Fibroblast of lung (primary cell): ENCODE results near the gene VGLL4. TPM values are rescaled to one million over a fixed set of nuclear protein-coding genes. Genes with fewer than 3 reads are reported as not detected.

ENCODE experiments used
- DNase-seq, 2 donors: peaks; one replicate each; pipeline versions ENCODE4 v3.0.0 to v3.0.0-alpha.2; 2010; ENCODE audit warnings: low read depth in 2 of 2
- H2AFZ ChIP-seq: 2 replicates; pipeline ENCODE4 v1.5.1; 2012; ENCODE audit warnings: low read length, control low read depth, inconsistent platforms
- H3K27ac ChIP-seq: 2 replicates; pipeline ENCODE4 v1.5.1; 2011; ENCODE audit warnings: low read length, control low read depth; ENCODE audit not compliant: insufficient read depth
- H3K27me3 ChIP-seq: 2 replicates; pipeline ENCODE4 v1.5.1; 2011; ENCODE audit warnings: mild to moderate bottlenecking, low read length; ENCODE audit not compliant: control insufficient read depth, insufficient read depth
- H3K36me3 ChIP-seq: 2 replicates; pipeline ENCODE4 v1.5.1; 2011; ENCODE audit warnings: low read length; ENCODE audit not compliant: control insufficient read depth, insufficient read depth
- H3K4me1 ChIP-seq: 2 replicates; pipeline ENCODE4 v1.5.1; 2011; ENCODE audit warnings: low read length; ENCODE audit not compliant: control insufficient read depth, insufficient read depth; ENCODE audit errors: extremely low read depth
- H3K4me2 ChIP-seq: 2 replicates; pipeline ENCODE4 v1.5.1; 2011; ENCODE audit warnings: low read length, control low read depth; ENCODE audit not compliant: insufficient read depth; ENCODE audit errors: extremely low read depth
- H3K4me3 ChIP-seq, 4 experiments: fragments of 200-600 bp in 1 of 4; sonication (generic) in 1 of 4; replicated peaks in 1 of 4; 2 replicates each; pipeline ENCODE4 v1.5.1; 2011 to 2016; ENCODE audit warnings: low read length in 4 of 4, low read depth in 3 of 4, mild to moderate bottlenecking in 3 of 4, control low read depth in 2 of 4, inconsistent platforms in 1 of 4, mixed read lengths in 1 of 4; ENCODE audit not compliant: insufficient read depth in 1 of 4; ENCODE audit errors: control extremely low read depth in 1 of 4
- H3K79me2 ChIP-seq: 2 replicates; pipeline ENCODE4 v1.5.1; 2012; ENCODE audit warnings: mild to moderate bottlenecking, low read length, inconsistent platforms; ENCODE audit not compliant: control insufficient read depth, insufficient read depth
- H3K9ac ChIP-seq: 2 replicates; pipeline ENCODE4 v1.5.1; 2011; ENCODE audit warnings: mild to moderate bottlenecking, low read length, control low read depth; ENCODE audit not compliant: insufficient read depth
- H3K9me3 ChIP-seq: 2 replicates; pipeline ENCODE4 v1.5.1; 2012; ENCODE audit warnings: low read depth, low read length; ENCODE audit not compliant: control insufficient read depth, insufficient read depth
- H4K20me1 ChIP-seq: 2 replicates; pipeline ENCODE4 v1.5.1; 2011; ENCODE audit warnings: low read length; ENCODE audit not compliant: control insufficient read depth, insufficient read depth; ENCODE audit errors: extremely low read depth
- CTCF ChIP-seq, 2 donors: IDR thresholded peaks in 1 of 2; conservative IDR thresholded peaks in 1 of 2; 1 replicate in 1 of 2; 2 replicates in 1 of 2; pipeline ENCODE4 v1.5.1; 2011 to 2012; ENCODE audit warnings: low read length in 2 of 2, control low read depth in 1 of 2, inconsistent platforms in 1 of 2, low read depth in 1 of 2, mild to moderate bottlenecking in 1 of 2
- EZH2 ChIP-seq: IDR thresholded peaks from 2 replicates; pipeline ENCODE4 v1.5.1; 2012; ENCODE audit warnings: low read length, control low read depth, mild to moderate bottlenecking; ENCODE audit errors: missing control alignments
- polyA plus RNA-seq, 2 donors: library from polyadenylated mRNA; depleted of rRNA in 1 of 2; stranded (reverse) in 1 of 2; unstranded in 1 of 2; fragments of >200 nt; gene quantifications; 2 replicates each; pipeline ENCODE4 v1.2.1, GENCODE V29; 2011 to 2012; ENCODE audit warnings: missing spikeins in 1 of 2
- total RNA-seq: library from RNA; depleted of rRNA; stranded (reverse); fragments of >200 nt; gene quantifications from 2 replicates; pipeline ENCODE4 v1.2.1, GENCODE V29; 2014

Gene VGLL4
- total and polyA plus RNA-seq, 2 donors (not counting 1 experiment from before 2014, with no cell fraction given), result 18.4 to 34.7 TPM

GRCh38 chr3:11610700-11611275, 32.9 kb downstream of the VGLL4 start:
- no peak overlapping the region for H3K9ac ChIP-seq
- H3K27ac ChIP-seq, result peak overlapping the region; percentile 13
- peak overlapping the region; percentile 33 for H3K4me2 ChIP-seq
- TF ChIP-seq EZH2 (no peak), CTCF (conservative IDR thresholded peaks at IDR 0.05 in 1 of 2, IDR thresholded peaks at IDR 0.05 in 1 of 2; ENCODE audit: low read depth in 1 of 2, low read length in 2 of 2) (no peak)
- no peak overlapping the region for H2AFZ ChIP-seq
- H3K4me1 ChIP-seq, result peaks cover 5% of the 10 kb centered on the region
- no peaks in the 10 kb centered on the region for H3K36me3 ChIP-seq
- no peak overlapping the region for H3K4me3 ChIP-seq
- H3K79me2 ChIP-seq, result peaks cover 86% of the 10 kb centered on the region
- H3K9me3 ChIP-seq, result no peaks in the 10 kb centered on the region
- no peaks in the 10 kb centered on the region for H4K20me1 ChIP-seq
- H3K27me3 ChIP-seq, result no peaks in the 10 kb centered on the region
- DNase-seq, result no peak

- Histone ChIP-seq H3K9me3 (no peaks in the 10 kb centered on the region), H3K27ac (peak overlapping the region; percentile 13), H3K4me3 (peak overlapping the region in 1 of 4 experiments; percentile 30), H3K27me3 (no peaks in the 10 kb centered on the region), H2AFZ (no peak overlapping the region), H4K20me1 (no peaks in the 10 kb centered on the region), H3K79me2 (peaks cover 87% of the 10 kb centered on the region), H3K9ac (no peak overlapping the region), H3K4me2 (peak overlapping the region; percentile 65), H3K36me3 (no peaks in the 10 kb centered on the region), H3K4me1 (peaks cover 7% of the 10 kb centered on the region)
- TF ChIP-seq EZH2 (no peak), CTCF (conservative IDR thresholded peaks at IDR 0.05 in 1 of 2, IDR thresholded peaks at IDR 0.05 in 1 of 2; ENCODE audit: low read depth in 1 of 2, low read length in 2 of 2) (no peak)
- peak; percentile 47 to 97 for DNase-seq
Measured at GRCh38 chr3:11610044-11610671, 33.6 kb downstream of the VGLL4 start.

GRCh38 chr3:11609481-11609880, 34.2 kb downstream of the VGLL4 start:
- H3K4me1 ChIP-seq, result peaks cover 10% of the 10 kb centered on the region

More at GRCh38 chr3:11609481-11609880, 34.2 kb downstream of the VGLL4 start:
- no peaks in the 10 kb centered on the region for H4K20me1 ChIP-seq
- no peak overlapping the region for H3K9ac ChIP-seq
- H3K4me3 ChIP-seq, result no peak overlapping the region
- TF ChIP-seq CTCF (conservative IDR thresholded peaks at IDR 0.05 in 1 of 2, IDR thresholded peaks at IDR 0.05 in 1 of 2; ENCODE audit: low read depth in 1 of 2, low read length in 2 of 2), result no peak
- no peak for TF ChIP-seq EZH2
- no peaks in the 10 kb centered on the region for H3K36me3 ChIP-seq
- peak overlapping the region; percentile 65 for H3K4me2 ChIP-seq
- no peak overlapping the region for H2AFZ ChIP-seq
- H3K79me2 ChIP-seq, result peaks cover 84% of the 10 kb centered on the region
- no peaks in the 10 kb centered on the region for H3K9me3 ChIP-seq
- peak overlapping the region; percentile 13 for H3K27ac ChIP-seq
- no peak for DNase-seq
- H3K27me3 ChIP-seq, result no peaks in the 10 kb centered on the region
